Trophoblast cell (in vitro differentiated cells and primary cell): ENCODE results near the gene SERPINI2.

ENCODE experiments used
- DNase-seq, 2 donors: peaks; one replicate each; pipeline ENCODE4 v3.0.0-alpha.2; 2016
- H2AFZ ChIP-seq: 2 replicates; pipeline ENCODE4 v1.6.1; 2013; ENCODE audit warnings: low read length, moderate library complexity, mild to moderate bottlenecking; ENCODE audit not compliant: insufficient read depth, poor library complexity
- H2AK5ac ChIP-seq: 2 replicates; pipeline ENCODE4 v1.6.1; 2013; ENCODE audit warnings: mild to moderate bottlenecking, low read length
- H2BK120ac ChIP-seq: 2 replicates; pipeline ENCODE4 v1.6.1; 2013; ENCODE audit warnings: low read length, mild to moderate bottlenecking, moderate library complexity; ENCODE audit not compliant: insufficient read depth, poor library complexity
- H2BK12ac ChIP-seq: 2 replicates; pipeline ENCODE4 v1.6.1; 2013; ENCODE audit warnings: mild to moderate bottlenecking, low read length, moderate library complexity
- H2BK5ac ChIP-seq: 2 replicates; pipeline ENCODE4 v1.6.1; 2013; ENCODE audit warnings: low read length, low read depth, moderate library complexity, mild to moderate bottlenecking; ENCODE audit not compliant: poor library complexity
- H3K14ac ChIP-seq: 2 replicates; pipeline ENCODE4 v1.6.1; 2013; ENCODE audit warnings: mild to moderate bottlenecking, low read length
- H3K18ac ChIP-seq: 2 replicates; pipeline ENCODE4 v1.6.1; 2013; ENCODE audit warnings: mild to moderate bottlenecking, low read length
- H3K23ac ChIP-seq: 2 replicates; pipeline ENCODE4 v1.6.1; 2013; ENCODE audit warnings: low read length
- H3K27ac ChIP-seq: 2 replicates; pipeline ENCODE4 v1.5.1; 2013; ENCODE audit warnings: low read depth, mild to moderate bottlenecking, inconsistent platforms, low read length, moderate library complexity
- H3K27me3 ChIP-seq: 2 replicates; pipeline ENCODE4 v1.6.1; 2013; ENCODE audit warnings: inconsistent platforms, mild to moderate bottlenecking, low read length, moderate library complexity; ENCODE audit not compliant: insufficient read depth
- H3K36me3 ChIP-seq, 2 experiments: 1 replicate in 1 of 2; 2 replicates in 1 of 2; pipeline ENCODE4 v1.6.1; 2013; ENCODE audit warnings: low read length in 2 of 2, mild to moderate bottlenecking in 2 of 2, moderate library complexity in 1 of 2; ENCODE audit not compliant: insufficient read depth in 2 of 2, control insufficient read depth in 1 of 2
- H3K4ac ChIP-seq: 2 replicates; pipeline ENCODE4 v1.6.1; 2013; ENCODE audit warnings: low read depth, mild to moderate bottlenecking, low read length, moderate library complexity
- H3K4me1 ChIP-seq, 2 experiments: 1 replicate in 1 of 2; 2 replicates in 1 of 2; pipeline ENCODE4 v1.6.1; 2013; ENCODE audit warnings: low read length in 2 of 2, mild to moderate bottlenecking in 2 of 2, moderate library complexity in 1 of 2; ENCODE audit not compliant: insufficient read depth in 2 of 2, control insufficient read depth in 1 of 2
- H3K4me2 ChIP-seq: 2 replicates; pipeline ENCODE4 v1.6.1; 2013; ENCODE audit warnings: inconsistent platforms, mild to moderate bottlenecking, low read length, moderate library complexity
- H3K4me3 ChIP-seq: 2 replicates; pipeline ENCODE4 v1.5.1; 2013; ENCODE audit warnings: mild to moderate bottlenecking, low read depth, low read length, inconsistent platforms
- H3K79me1 ChIP-seq: one replicate; pipeline ENCODE4 v1.6.1; 2013; ENCODE audit warnings: low read length
- H3K79me2 ChIP-seq: 2 replicates; pipeline ENCODE4 v1.6.1; 2013; ENCODE audit warnings: low read length, mild to moderate bottlenecking; ENCODE audit not compliant: control insufficient read depth, insufficient read depth, poor library complexity
- H3K9ac ChIP-seq: 2 replicates; pipeline ENCODE4 v1.6.1; 2013; ENCODE audit warnings: mild to moderate bottlenecking, low read length
- H3K9me3 ChIP-seq: 2 replicates; pipeline ENCODE4 v1.6.1; 2013; ENCODE audit warnings: low read depth, mild to moderate bottlenecking, control low read depth, inconsistent platforms, low read length; ENCODE audit not compliant: insufficient read depth
- H4K12ac ChIP-seq: 2 replicates; pipeline ENCODE4 v1.6.1; 2013; ENCODE audit warnings: low read depth, mild to moderate bottlenecking, low read length, moderate library complexity
- H4K8ac ChIP-seq: 2 replicates; pipeline ENCODE4 v1.6.1; 2013; ENCODE audit warnings: low read depth, mild to moderate bottlenecking, low read length, moderate library complexity
- H4K91ac ChIP-seq: one replicate; pipeline ENCODE4 v1.6.1; 2013; ENCODE audit warnings: low read depth, mild to moderate bottlenecking, low read length, moderate library complexity
- WGBS: extraction: QIAGEN DNeasy Blood & Tissue Kit; methylation state at CpG from one replicate; pipeline ENCODE4 v1.1.7; 2013; ENCODE audit warnings: missing lambda C conversion rate; ENCODE audit not compliant: insufficient read length, insufficient coverage; ENCODE audit errors: extremely low coverage; 5-methylcytosine and 5-hydroxymethylcytosine counted together

The SERPINI2 gene

DNA sequence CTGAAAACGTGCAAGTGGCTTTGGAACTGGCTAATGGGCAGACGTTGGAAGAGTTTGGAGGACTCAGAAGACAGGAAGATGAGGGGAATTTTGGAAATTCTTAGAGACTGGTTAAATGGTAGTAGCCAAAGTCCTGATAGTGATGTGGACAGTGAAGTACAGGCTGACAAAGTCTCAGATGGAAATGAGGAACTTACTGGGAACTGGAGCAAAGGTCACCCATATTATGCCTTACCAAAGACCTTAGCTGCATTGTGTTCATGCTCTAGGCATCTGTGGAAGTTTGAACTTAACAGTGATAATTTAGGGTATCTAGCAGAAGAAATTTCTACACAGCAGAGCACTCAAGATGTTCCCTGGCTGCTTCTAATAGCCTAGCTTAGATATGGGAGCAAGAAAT lies 28.6 kb upstream of the SERPINI2 start:
- H3K4me1 ChIP-seq = peaks cover 0 to 2% of the 10 kb centered on the region in 2 experiments
- no peak overlapping the region for H4K12ac ChIP-seq
- WGBS = no CpG with 5 or more reads among the region's 2 CpGs
- H3K36me3 ChIP-seq = no peaks in the 10 kb centered on the region
- H2BK5ac ChIP-seq = no peak overlapping the region
- no peak overlapping the region for H3K14ac ChIP-seq
- H3K9ac ChIP-seq = no peak overlapping the region
- no peaks in the 10 kb centered on the region for H3K9me3 ChIP-seq
- H3K23ac ChIP-seq = no peak overlapping the region
- H2BK12ac ChIP-seq = no peak overlapping the region
- no peak overlapping the region for H3K18ac ChIP-seq
- H3K4me3 ChIP-seq = no peak overlapping the region
- H4K91ac ChIP-seq = no peak overlapping the region
- H2AFZ ChIP-seq = no peak overlapping the region
- no peak for DNase-seq
- no peak overlapping the region for H3K27ac ChIP-seq
- H2BK120ac ChIP-seq = no peak overlapping the region
- no peak overlapping the region for H2AK5ac ChIP-seq
- no peaks in the 10 kb centered on the region for H3K27me3 ChIP-seq
- H4K8ac ChIP-seq = no peak overlapping the region
- H3K4me2 ChIP-seq = no peak overlapping the region
- H3K79me2 ChIP-seq = no peaks in the 10 kb centered on the region
- H3K79me1 ChIP-seq = no peaks in the 10 kb centered on the region
- H3K4ac ChIP-seq = no peak overlapping the region

DNA sequence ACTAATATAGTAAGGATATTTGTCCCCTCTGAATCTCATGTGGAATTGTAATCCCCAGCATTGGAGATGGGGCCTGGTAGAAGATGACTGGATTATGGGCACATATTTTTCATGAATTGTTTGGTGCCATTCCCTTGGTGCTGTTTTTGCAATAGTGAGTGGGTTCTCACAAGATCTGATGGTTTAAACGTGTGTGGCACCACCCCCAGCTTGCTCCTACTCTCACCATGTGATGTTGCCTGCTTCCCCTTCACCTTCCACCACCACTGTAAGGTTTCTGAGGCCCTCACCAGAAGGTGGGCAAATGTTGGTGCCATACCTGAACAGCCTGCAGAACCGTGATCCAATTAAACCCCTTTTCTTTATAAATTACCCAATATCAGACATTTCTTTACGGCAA lies 28.1 kb upstream of the SERPINI2 start:
- no peak overlapping the region for H3K9ac ChIP-seq

DNA sequence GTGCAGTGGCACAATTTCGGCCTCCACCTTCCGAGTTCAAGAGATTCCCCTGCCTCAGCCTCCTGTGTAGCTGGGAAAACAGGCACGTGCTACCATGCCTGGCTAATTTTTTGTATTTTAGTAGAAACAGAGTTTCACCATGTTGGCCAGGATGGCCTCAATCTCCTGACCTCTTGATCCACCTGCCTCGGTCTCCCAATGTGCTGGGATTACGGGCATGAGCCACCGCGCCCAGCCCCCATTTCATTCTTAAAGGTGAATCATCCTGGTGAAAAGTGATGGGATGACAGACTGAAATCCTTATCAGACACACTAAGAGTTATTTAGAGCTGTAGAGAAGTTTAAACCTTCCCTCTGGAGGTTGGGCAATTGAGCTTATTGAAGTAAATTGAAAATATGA lies 24.1 kb upstream of the SERPINI2 start:
- no peaks in the 10 kb centered on the region for H3K36me3 ChIP-seq

More for the DNA sequence above, 28.1 kb upstream of the SERPINI2 start:
- Histone ChIP-seq H3K79me2 (no peaks in the 10 kb centered on the region), H2BK120ac (no peak overlapping the region), H4K91ac (no peak overlapping the region), H3K36me3 (no peaks in the 10 kb centered on the region), H2AK5ac (no peak overlapping the region), H3K27ac (no peak overlapping the region), H3K27me3 (no peaks in the 10 kb centered on the region), H2AFZ (no peak overlapping the region), H3K4me3 (no peak overlapping the region), H3K14ac (no peak overlapping the region), H3K23ac (no peak overlapping the region), H3K9me3 (no peaks in the 10 kb centered on the region), H3K18ac (no peak overlapping the region), H4K8ac (no peak overlapping the region), H3K4ac (no peak overlapping the region), H2BK12ac (no peak overlapping the region), H4K12ac (no peak overlapping the region), H3K79me1 (no peaks in the 10 kb centered on the region), H3K4me2 (no peak overlapping the region), H3K4me1 (peaks cover 0 to 2% of the 10 kb centered on the region in 2 experiments), H2BK5ac (no peak overlapping the region)
- DNase-seq = no peak
- no CpG with 5 or more reads among the region's 3 CpGs for WGBS

DNA sequence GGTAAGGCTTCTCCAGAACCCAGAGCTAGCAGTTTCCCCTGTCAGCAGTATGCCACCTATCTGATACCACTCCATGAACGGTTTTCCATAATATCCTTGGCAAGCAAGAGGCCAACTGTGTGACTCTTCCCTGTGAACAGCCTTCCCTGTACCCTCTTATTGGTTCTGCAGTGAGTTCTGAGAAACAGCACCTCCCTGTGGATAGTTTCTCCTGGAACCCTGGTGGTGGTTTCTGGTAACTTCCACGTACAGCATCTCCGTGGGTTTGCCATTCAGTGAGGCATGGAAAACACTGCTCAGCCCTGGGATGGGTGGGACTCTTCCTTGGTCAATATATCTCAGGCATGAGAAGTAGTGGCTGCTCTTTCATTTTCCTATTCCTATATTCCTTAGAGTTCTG lies 19.4 kb upstream of the SERPINI2 start:
- H3K36me3 ChIP-seq = no peaks in the 10 kb centered on the region
- H3K4me2 ChIP-seq = no peak overlapping the region
- no peak overlapping the region for H3K14ac ChIP-seq
- H2AFZ ChIP-seq = no peak overlapping the region
- H3K18ac ChIP-seq = no peak overlapping the region
- H4K91ac ChIP-seq = no peak overlapping the region
- H3K4me1 ChIP-seq = peaks cover 0 to 2% of the 10 kb centered on the region in 2 experiments
- H3K9me3 ChIP-seq = no peaks in the 10 kb centered on the region
- no peak overlapping the region for H4K12ac ChIP-seq
- H3K79me1 ChIP-seq = no peaks in the 10 kb centered on the region
- no peak overlapping the region for H3K27ac ChIP-seq
- no peak overlapping the region for H2BK12ac ChIP-seq
- no peaks in the 10 kb centered on the region for H3K27me3 ChIP-seq
- H3K9ac ChIP-seq = peak overlapping the region; percentile 1
- no peak overlapping the region for H3K4ac ChIP-seq
- no peak overlapping the region for H3K4me3 ChIP-seq
- H2BK5ac ChIP-seq = no peak overlapping the region
- H4K8ac ChIP-seq = peak overlapping the region; percentile 38
- H2BK120ac ChIP-seq = no peak overlapping the region
- no peak overlapping the region for H3K23ac ChIP-seq
- peak; percentile 3 to 18 for DNase-seq
- WGBS = no CpG with 5 or more reads among the region's 3 CpGs
- no peak overlapping the region for H2AK5ac ChIP-seq
- H3K79me2 ChIP-seq = no peaks in the 10 kb centered on the region

More for the DNA sequence above, 24.1 kb upstream of the SERPINI2 start:
- H3K9ac ChIP-seq = no peak overlapping the region
- no peak overlapping the region for H2BK120ac ChIP-seq
- H2AFZ ChIP-seq = no peak overlapping the region
- H3K4me2 ChIP-seq = no peak overlapping the region
- H4K8ac ChIP-seq = no peak overlapping the region
- H4K12ac ChIP-seq = no peak overlapping the region
- no peaks in the 10 kb centered on the region for H3K79me1 ChIP-seq
- H3K4me3 ChIP-seq = no peak overlapping the region
- H3K27ac ChIP-seq = no peak overlapping the region
- no peaks in the 10 kb centered on the region for H3K27me3 ChIP-seq
- no peak overlapping the region for H3K23ac ChIP-seq
- H4K91ac ChIP-seq = no peak overlapping the region
- no peak overlapping the region for H3K4ac ChIP-seq
- no peak overlapping the region for H2AK5ac ChIP-seq
- no peaks in the 10 kb centered on the region for H3K9me3 ChIP-seq
- no peak overlapping the region for H3K14ac ChIP-seq
- H3K4me1 ChIP-seq = peaks cover 0 to 2% of the 10 kb centered on the region in 2 experiments
- H2BK5ac ChIP-seq = no peak overlapping the region
- no peak for DNase-seq
- no CpG with 5 or more reads among the region's 7 CpGs for WGBS
- H2BK12ac ChIP-seq = no peak overlapping the region
- no peaks in the 10 kb centered on the region for H3K79me2 ChIP-seq
- H3K18ac ChIP-seq = no peak overlapping the region
